Astrocyte (in vitro differentiated cells and primary cell): ENCODE measurements around the gene CABCOCO1. TPM values are rescaled to one million over a fixed set of nuclear protein-coding genes. Genes with fewer than 3 reads are reported as not detected.

Experiments
- DNase-seq: peaks from one replicate; pipeline ENCODE4 v3.0.0-alpha.2; 2010; ENCODE audit warnings: low read depth
- FAIRE-seq: peaks from 2 replicates; lab custom pipeline; 2011; peaks lifted over from hg19 to GRCh38; lab: Jason Lieb, UNC
- H2AFZ ChIP-seq: 2 replicates; pipeline ENCODE4 v1.6.0; 2012; ENCODE audit warnings: low read depth, low read length, inconsistent platforms
- H3K27ac ChIP-seq: 2 replicates; pipeline ENCODE4 v1.5.1; 2011; ENCODE audit warnings: low read depth, low read length, inconsistent platforms
- H3K27me3 ChIP-seq: 2 replicates; pipeline ENCODE4 v1.6.0; 2011; ENCODE audit warnings: low read length, inconsistent platforms; ENCODE audit not compliant: insufficient read depth
- H3K36me3 ChIP-seq: 2 replicates; pipeline ENCODE4 v1.5.1; 2011; ENCODE audit warnings: low read length, inconsistent platforms; ENCODE audit not compliant: insufficient read depth
- H3K4me1 ChIP-seq: 2 replicates; pipeline ENCODE4 v1.5.1; 2011; ENCODE audit warnings: low read length, inconsistent platforms; ENCODE audit not compliant: insufficient read depth
- H3K4me2 ChIP-seq: 2 replicates; pipeline ENCODE4 v1.6.0; 2012; ENCODE audit warnings: low read length, inconsistent platforms
- H3K4me3 ChIP-seq: 2 replicates; pipeline ENCODE4 v1.5.1; 2011; ENCODE audit warnings: low read depth, mild to moderate bottlenecking, low read length, inconsistent platforms; ENCODE audit not compliant: insufficient read depth
- H3K79me2 ChIP-seq: 2 replicates; pipeline ENCODE4 v1.6.0; 2012; ENCODE audit warnings: mild to moderate bottlenecking, low read length, inconsistent platforms; ENCODE audit not compliant: insufficient read depth
- H3K9ac ChIP-seq: 2 replicates; pipeline ENCODE4 v1.6.0; 2012; ENCODE audit warnings: mild to moderate bottlenecking, low read length, inconsistent platforms
- H3K9me3 ChIP-seq: 2 replicates; pipeline ENCODE4 v1.5.1; 2012; ENCODE audit warnings: low read depth, mild to moderate bottlenecking, low read length, inconsistent platforms; ENCODE audit not compliant: insufficient read depth
- H4K20me1 ChIP-seq: 2 replicates; pipeline ENCODE4 v1.6.0; 2012; ENCODE audit warnings: low read length, inconsistent platforms; ENCODE audit not compliant: insufficient read depth
- H3K27ac Mint-ChIP-seq: one replicate; pipeline ENCODE4 v1.8.0; 2021; ENCODE audit warnings: mild to moderate bottlenecking, mixed read lengths; ENCODE audit not compliant: unreplicated experiment
- H3K27me3 Mint-ChIP-seq: one replicate; pipeline ENCODE4 v1.8.0; 2021; ENCODE audit warnings: low read depth, mixed read lengths; ENCODE audit not compliant: unreplicated experiment
- H3K36me3 Mint-ChIP-seq: one replicate; pipeline ENCODE4 v1.8.0; 2021; ENCODE audit warnings: low read depth, mixed read lengths; ENCODE audit not compliant: unreplicated experiment
- H3K4me1 Mint-ChIP-seq: one replicate; pipeline ENCODE4 v1.8.0; 2021; ENCODE audit warnings: low read depth, mixed read lengths; ENCODE audit not compliant: unreplicated experiment
- H3K4me3 Mint-ChIP-seq: one replicate; pipeline ENCODE4 v1.8.0; 2021; ENCODE audit warnings: mild to moderate bottlenecking, moderate library complexity, mixed read lengths; ENCODE audit not compliant: unreplicated experiment
- H3K9me3 Mint-ChIP-seq: one replicate; pipeline ENCODE4 v1.8.0; 2021; ENCODE audit warnings: mild to moderate bottlenecking, mixed read lengths; ENCODE audit not compliant: unreplicated experiment
- CTCF ChIP-seq: IDR thresholded peaks from 2 replicates; pipeline ENCODE4 v1.5.1; 2011; ENCODE audit warnings: low read depth, mild to moderate bottlenecking, inconsistent platforms, low read length, moderate library complexity; ENCODE audit not compliant: insufficient read depth
- EZH2 ChIP-seq: IDR thresholded peaks from 2 replicates; pipeline ENCODE4 v1.6.1; 2012; ENCODE audit warnings: mild to moderate bottlenecking, low read length, inconsistent platforms; ENCODE audit not compliant: insufficient read depth
- total RNA-seq: library from RNA; stranded (reverse); gene quantifications from 2 replicates; pipeline ENCODE4 v1.2.1, GENCODE V29; 2021

Gene CABCOCO1
- total RNA-seq, 1 donor from 2014 or later = 0.23 TPM

- DNase-seq = no peak
- no peak overlapping the region for H3K27ac ChIP-seq
- H3K4me1 Mint-ChIP-seq = no peaks in the 10 kb centered on the region
- H3K4me3 Mint-ChIP-seq = no peak overlapping the region
- H3K79me2 ChIP-seq = no peaks in the 10 kb centered on the region
- H3K27me3 Mint-ChIP-seq = no peaks in the 10 kb centered on the region
- H3K9me3 ChIP-seq = no peaks in the 10 kb centered on the region
- no peak overlapping the region for H2AFZ ChIP-seq
- no peaks in the 10 kb centered on the region for H3K9me3 Mint-ChIP-seq
- no peak overlapping the region for H3K4me3 ChIP-seq
- H3K4me1 ChIP-seq = no peaks in the 10 kb centered on the region
- no peaks in the 10 kb centered on the region for H4K20me1 ChIP-seq
- no peak overlapping the region for H3K27ac Mint-ChIP-seq
- TF ChIP-seq EZH2 (no peak), CTCF (no peak)
- no peak overlapping the region for H3K4me2 ChIP-seq
- H3K36me3 ChIP-seq = no peaks in the 10 kb centered on the region
- no peak for FAIRE-seq
- H3K27me3 ChIP-seq = no peaks in the 10 kb centered on the region
- H3K36me3 Mint-ChIP-seq = no peaks in the 10 kb centered on the region
- no peak overlapping the region for H3K9ac ChIP-seq
Measured at GRCh38 chr10:61669849-61670248, 7.1 kb downstream of the CABCOCO1 start.

- Histone ChIP-seq H3K9me3 (no peaks in the 10 kb centered on the region), H3K4me2 (no peak overlapping the region), H3K9ac (no peak overlapping the region), H3K4me1 (no peaks in the 10 kb centered on the region), H3K36me3 (no peaks in the 10 kb centered on the region), H3K27ac (no peak overlapping the region), H4K20me1 (no peaks in the 10 kb centered on the region), H3K79me2 (no peaks in the 10 kb centered on the region), H2AFZ (no peak overlapping the region), H3K27me3 (no peaks in the 10 kb centered on the region), H3K4me3 (no peak overlapping the region)
- no peak overlapping the region for H3K27ac Mint-ChIP-seq
- no peaks in the 10 kb centered on the region for H3K4me1 Mint-ChIP-seq
- H3K9me3 Mint-ChIP-seq = no peaks in the 10 kb centered on the region
- FAIRE-seq (no peak), DNase-seq (no peak)
- H3K4me3 Mint-ChIP-seq = no peak overlapping the region
- no peaks in the 10 kb centered on the region for H3K36me3 Mint-ChIP-seq
- no peak for TF ChIP-seq CTCF
- no peak for TF ChIP-seq EZH2
- H3K27me3 Mint-ChIP-seq = no peaks in the 10 kb centered on the region
Measured at GRCh38 chr10:61673360-61673759, 10.6 kb downstream of the CABCOCO1 start.

- TF ChIP-seq CTCF = no peak
- TF ChIP-seq EZH2 = no peak
- no peaks in the 10 kb centered on the region for H3K9me3 Mint-ChIP-seq
- H3K27me3 Mint-ChIP-seq = no peaks in the 10 kb centered on the region
- no peak overlapping the region for H3K9ac ChIP-seq
- H3K4me3 ChIP-seq = no peak overlapping the region
- no peaks in the 10 kb centered on the region for H3K4me1 ChIP-seq
- H3K36me3 ChIP-seq = no peaks in the 10 kb centered on the region
- H3K79me2 ChIP-seq = no peaks in the 10 kb centered on the region
- H3K4me1 Mint-ChIP-seq = no peaks in the 10 kb centered on the region
- no peaks in the 10 kb centered on the region for H3K36me3 Mint-ChIP-seq
- FAIRE-seq (no peak), DNase-seq (no peak)
- H3K9me3 ChIP-seq = no peaks in the 10 kb centered on the region
- no peak overlapping the region for H3K4me3 Mint-ChIP-seq
- no peak overlapping the region for H3K27ac ChIP-seq
- no peak overlapping the region for H3K27ac Mint-ChIP-seq
- no peaks in the 10 kb centered on the region for H3K27me3 ChIP-seq
- H3K4me2 ChIP-seq = no peak overlapping the region
- no peak overlapping the region for H2AFZ ChIP-seq
- no peaks in the 10 kb centered on the region for H4K20me1 ChIP-seq
Measured at GRCh38 chr10:61682323-61682722, 19.6 kb downstream of the CABCOCO1 start.
